GM21717 (cell line): Measurements from ENCODE around the gene ABCD1.
"Not testable (repeated sequence)": the region's sequence is repeated elsewhere in the genome, so short reads cannot be mapped to it uniquely, and the experiment has no call there.

Experiments
- ATAC-seq: cut with Tn5 transposase; IDR thresholded peaks from one replicate; pipeline ENCODE4 v1.9.1; 2021; ENCODE audit warnings: mild to moderate bottlenecking, moderate library complexity; ENCODE audit not compliant: unreplicated experiment

The ABCD1 gene

DNA sequence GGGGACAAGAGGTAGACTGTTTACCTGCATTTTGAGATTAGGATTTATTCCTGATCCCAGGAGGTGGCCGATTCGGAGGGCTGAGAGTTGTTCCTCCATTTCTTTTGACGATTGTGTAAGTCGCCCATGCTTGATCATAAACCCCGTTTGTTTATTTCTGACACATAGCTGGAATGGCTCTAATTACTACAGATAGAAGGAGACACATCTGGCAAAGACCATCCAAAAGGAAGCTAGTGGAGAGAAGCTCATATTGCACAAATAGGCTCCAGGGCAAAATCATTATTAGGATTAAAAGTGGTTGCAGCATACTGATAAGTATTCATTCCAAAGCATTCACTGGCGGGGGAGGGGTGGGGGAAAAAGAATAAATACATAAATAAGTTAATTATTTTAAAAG, 22.3 kb downstream of the ABCD1 start:
- ATAC-seq: not testable (repeated sequence)

- not testable (repeated sequence) for ATAC-seq
Observed at GRCh38 chrX:153749017-153749416, 24.4 kb downstream of the ABCD1 start.

DNA sequence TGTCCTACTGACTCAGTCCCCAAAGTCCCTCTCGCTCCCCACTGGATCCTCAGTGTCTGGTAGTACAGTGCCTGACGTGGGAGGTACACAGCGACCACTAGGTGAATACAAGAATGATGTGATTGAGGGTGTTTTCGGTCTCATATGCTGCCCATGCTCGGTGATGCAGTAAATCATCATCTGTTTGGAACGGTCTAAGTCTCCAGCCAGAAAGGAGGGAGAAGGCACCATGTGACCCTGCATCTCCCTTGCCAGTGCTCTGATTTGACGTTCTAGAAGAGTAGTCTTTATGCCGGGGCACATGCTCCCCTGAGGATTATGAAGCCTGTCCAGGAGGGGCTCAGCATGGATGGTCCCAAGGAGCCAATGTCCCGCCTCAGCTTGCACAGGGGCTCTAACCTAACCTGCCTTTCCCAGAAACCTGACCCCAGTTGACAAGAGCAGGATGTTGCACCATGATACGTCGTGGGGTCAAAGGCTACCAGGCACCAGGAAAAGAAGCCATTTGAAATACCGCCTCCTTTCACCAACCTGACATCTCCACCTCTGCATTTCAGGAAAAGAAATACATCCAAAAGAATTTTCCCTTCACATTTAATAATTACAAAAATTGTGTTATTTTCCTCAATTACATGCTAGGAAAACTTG, 25.6 kb downstream of the ABCD1 start:
- no peak for ATAC-seq

DNA sequence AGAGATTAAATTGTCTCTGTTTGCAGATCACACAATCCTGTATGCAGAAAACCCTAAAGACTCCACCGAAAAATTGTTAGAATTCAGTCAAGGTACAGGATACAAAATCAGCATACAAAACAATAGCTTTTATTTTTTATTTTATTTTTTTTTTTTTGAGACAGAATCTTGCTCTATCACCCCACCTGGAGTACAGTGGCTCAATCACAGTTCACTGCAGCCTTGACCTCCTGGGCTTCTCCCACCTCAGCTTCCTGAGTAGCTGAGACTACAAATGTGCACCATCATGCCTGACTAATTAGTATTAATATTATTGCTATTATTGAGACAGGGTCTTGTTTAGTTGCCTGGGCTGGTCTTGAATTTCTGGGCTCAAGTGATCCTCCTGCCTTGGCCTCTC, 30.5 kb downstream of the ABCD1 start:
- no peak for ATAC-seq

DNA sequence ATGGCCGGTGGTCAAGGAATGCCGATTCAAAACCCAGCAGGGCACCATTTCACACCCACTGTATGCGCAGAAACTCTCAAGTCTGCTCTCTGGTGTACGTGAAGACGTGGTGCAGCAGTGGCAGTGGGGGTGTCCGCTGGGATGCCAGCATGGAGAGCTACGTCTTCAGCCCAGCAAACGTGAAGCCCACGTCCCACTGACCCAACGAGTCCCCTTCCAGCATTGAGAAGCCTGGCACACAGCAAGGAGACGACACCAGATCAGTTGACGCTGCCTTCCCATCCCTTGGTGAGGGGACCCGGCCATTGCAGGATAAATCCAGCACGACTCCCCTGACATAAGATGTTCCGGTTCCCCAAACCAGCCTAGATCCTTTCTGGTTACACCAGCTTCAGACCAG, 37.2 kb downstream of the ABCD1 start:
- ATAC-seq: no peak

DNA sequence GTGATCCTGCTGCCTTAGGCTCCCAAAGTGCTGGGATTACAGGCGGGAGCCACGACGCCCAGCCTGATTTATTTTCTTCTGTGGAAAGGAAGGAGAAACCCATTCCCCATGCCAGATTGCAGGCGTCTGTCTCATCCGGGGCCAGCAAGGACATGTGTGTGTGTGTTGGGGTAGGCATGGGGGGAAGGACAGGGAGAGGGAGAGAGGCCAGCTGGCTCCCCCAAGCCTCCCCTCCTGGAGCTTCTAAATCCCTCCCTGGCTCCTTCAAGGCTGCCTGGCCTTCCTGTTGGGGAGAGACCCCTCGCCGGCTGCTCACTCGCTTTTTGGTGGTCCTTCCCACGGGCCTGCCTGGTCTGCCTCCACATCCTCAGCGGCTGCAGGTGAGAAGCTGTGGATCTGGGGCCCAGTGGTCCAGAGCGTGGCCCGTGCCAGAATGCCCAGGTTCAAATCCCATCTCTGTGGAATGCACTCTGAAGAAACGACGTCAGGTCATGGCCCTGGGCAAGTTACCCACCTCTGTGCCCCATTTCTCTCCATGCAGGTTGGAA, 38.0 kb downstream of the ABCD1 start:
- ATAC-seq: no peak

- ATAC-seq: no peak
Observed at GRCh38 chrX:153763298-153763932, 38.8 kb downstream of the ABCD1 start.

GRCh38 chrX:153763989-153764755, 39.5 kb downstream of the ABCD1 start, which contains the start of gene PLXNB3:
TSS of gene PLXNB3 (plus strand) at chrX:153764249. CDS start at chrX:153765536, 1,287 bp downstream.
- peak; percentile 55 for ATAC-seq

- ATAC-seq: no peak
Observed at GRCh38 chrX:153764786-153765137, 40.1 kb downstream of the ABCD1 start.

GRCh38 chrX:153765138-153766079, 40.8 kb downstream of the ABCD1 start:
- ATAC-seq: no peak

- no peak for ATAC-seq
Observed at GRCh38 chrX:153766098-153766817, 41.6 kb downstream of the ABCD1 start.

GRCh38 chrX:153766871-153767673, 42.4 kb downstream of the ABCD1 start:
- ATAC-seq: no peak

- no peak for ATAC-seq
Observed at GRCh38 chrX:153767674-153768055, 43.0 kb downstream of the ABCD1 start.

DNA sequence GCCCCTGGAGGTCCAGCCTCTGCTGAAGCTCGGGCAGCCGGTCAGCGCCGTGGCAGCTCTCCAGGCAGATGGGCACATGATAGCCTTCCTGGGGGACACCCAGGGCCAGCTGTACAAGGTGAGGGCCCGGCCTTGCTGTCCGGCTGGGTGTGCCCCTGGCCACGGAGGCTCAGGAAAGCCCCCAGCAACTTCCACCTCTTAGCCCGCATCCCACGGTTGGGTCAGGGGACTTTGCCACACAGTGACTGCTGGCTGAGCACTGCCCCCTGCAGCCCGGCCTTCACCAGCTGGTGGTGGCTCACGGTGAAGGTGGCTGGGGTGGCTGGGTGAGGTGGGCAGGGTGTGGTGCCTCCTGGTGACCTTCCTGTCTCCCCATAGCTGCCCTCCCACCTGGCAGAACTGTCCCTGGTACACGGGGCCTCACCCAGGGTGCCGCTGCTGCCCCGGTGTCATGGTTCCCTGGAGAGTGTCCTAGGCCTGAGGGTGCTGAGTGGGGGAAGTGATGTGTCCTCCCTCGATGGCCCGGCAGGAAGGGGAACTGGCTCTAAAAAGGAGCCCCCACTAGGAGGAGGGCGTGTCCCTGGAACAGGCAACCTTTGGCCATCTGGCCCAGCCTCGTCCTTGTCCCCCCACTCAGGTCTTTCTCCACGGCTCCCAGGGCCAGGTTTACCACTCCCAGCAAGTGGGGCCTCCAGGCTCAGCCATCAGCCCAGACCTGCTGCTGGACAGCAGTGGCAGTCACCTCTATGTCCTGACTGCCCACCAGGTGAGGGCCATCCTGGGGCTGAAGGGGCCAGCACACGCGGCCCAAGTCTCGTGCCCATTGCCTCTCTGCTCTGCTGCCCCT, 43.9 kb downstream of the ABCD1 start:
- ATAC-seq: no peak

GRCh38 chrX:153769158-153769864, 44.7 kb downstream of the ABCD1 start:
- ATAC-seq: no peak

- no peak for ATAC-seq
Observed at GRCh38 chrX:153769865-153770600, 45.4 kb downstream of the ABCD1 start.
